Testis (tissue), 2 donors: ENCODE data around the gene DEAF1.
"Not testable (repeated sequence)": the region's sequence is repeated elsewhere in the genome, so short reads cannot be mapped to it uniquely, and the experiment has no call there.

Source experiments
- POLR2A ChIP-seq: fragments of 450-650 bp; IDR thresholded peaks from one replicate; pipeline ENCODE4 v1.6.1; 2017; ENCODE audit warnings: antibody characterized with exemption, mild to moderate bottlenecking, moderate library complexity
- TF ChIP-seq, protein P1 (sequence below), 3 experiments: fragments of 450-650 bp in 2 of 3; fragments of 200-600 bp in 1 of 3; sonication (generic) in 1 of 3; IDR thresholded peaks; one replicate each; pipeline ENCODE4 v1.5.1; 2016 to 2019; ENCODE audit warnings: antibody characterized with exemption in 3 of 3, mild to moderate bottlenecking in 2 of 3, moderate library complexity in 1 of 3

DNA sequence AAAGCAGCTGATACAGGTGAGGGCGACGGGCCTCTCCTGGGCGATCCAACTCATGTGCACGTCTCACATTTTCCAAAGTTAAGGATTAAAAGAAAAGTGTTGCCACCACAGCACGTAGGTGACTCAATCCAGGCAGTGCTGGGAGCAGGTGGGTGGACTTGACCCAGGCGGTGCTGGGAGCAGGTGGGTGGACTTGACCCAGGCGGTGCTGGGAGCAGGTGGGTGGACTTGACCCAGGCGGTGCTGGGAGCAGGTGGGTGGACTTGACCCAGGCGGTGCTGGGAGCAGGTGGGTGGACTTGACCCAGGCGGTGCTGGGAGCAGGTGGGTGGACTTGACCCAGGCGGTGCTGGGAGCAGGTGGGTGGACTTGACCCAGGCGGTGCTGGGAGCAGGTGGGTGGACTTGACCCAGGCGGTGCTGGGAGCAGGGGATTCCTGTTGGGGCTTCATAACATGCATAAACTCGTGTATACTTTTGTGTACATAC lies 47.3 kb downstream of the DEAF1 start:
- not testable (repeated sequence) for TF ChIP-seq POLR2A
- TF ChIP-seq, protein P1, sequence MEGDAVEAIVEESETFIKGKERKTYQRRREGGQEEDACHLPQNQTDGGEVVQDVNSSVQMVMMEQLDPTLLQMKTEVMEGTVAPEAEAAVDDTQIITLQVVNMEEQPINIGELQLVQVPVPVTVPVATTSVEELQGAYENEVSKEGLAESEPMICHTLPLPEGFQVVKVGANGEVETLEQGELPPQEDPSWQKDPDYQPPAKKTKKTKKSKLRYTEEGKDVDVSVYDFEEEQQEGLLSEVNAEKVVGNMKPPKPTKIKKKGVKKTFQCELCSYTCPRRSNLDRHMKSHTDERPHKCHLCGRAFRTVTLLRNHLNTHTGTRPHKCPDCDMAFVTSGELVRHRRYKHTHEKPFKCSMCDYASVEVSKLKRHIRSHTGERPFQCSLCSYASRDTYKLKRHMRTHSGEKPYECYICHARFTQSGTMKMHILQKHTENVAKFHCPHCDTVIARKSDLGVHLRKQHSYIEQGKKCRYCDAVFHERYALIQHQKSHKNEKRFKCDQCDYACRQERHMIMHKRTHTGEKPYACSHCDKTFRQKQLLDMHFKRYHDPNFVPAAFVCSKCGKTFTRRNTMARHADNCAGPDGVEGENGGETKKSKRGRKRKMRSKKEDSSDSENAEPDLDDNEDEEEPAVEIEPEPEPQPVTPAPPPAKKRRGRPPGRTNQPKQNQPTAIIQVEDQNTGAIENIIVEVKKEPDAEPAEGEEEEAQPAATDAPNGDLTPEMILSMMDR (IDR thresholded peaks at IDR 0.05): not testable (repeated sequence)
